H9 (cell line): Measurements from ENCODE around the gene FOXN4. TPM values are rescaled to one million over a fixed set of nuclear protein-coding genes. Genes with fewer than 3 reads are reported as not detected.

Experiments
- DNase-seq: peaks from one replicate; pipeline ENCODE4 v3.0.0-alpha.2; 2017
- H2AFZ ChIP-seq: one replicate; pipeline ENCODE4 v1.6.1; 2013; ENCODE audit warnings: mild to moderate bottlenecking, low read length, control low read depth, moderate library complexity
- H2AK5ac ChIP-seq: 2 replicates; pipeline ENCODE4 v1.6.1; 2013; ENCODE audit warnings: low read length, control low read depth, mixed read lengths; ENCODE audit not compliant: insufficient read length
- H2BK120ac ChIP-seq: one replicate; pipeline ENCODE4 v1.6.1; 2013; ENCODE audit warnings: low read depth, mild to moderate bottlenecking, low read length, control low read depth, inconsistent platforms; ENCODE audit not compliant: poor library complexity, severe bottlenecking
- H2BK12ac ChIP-seq: 2 replicates; pipeline ENCODE4 v1.6.1; 2013; ENCODE audit warnings: low read length, control low read depth, mixed read lengths, low read depth; ENCODE audit not compliant: insufficient read length
- H2BK15ac ChIP-seq: 2 replicates; pipeline ENCODE4 v1.6.1; 2013; ENCODE audit warnings: low read depth, low read length, control low read depth
- H2BK20ac ChIP-seq: one replicate; pipeline ENCODE4 v1.6.1; 2013; ENCODE audit warnings: low read depth, mild to moderate bottlenecking, low read length, control low read depth, inconsistent platforms; ENCODE audit not compliant: poor library complexity, severe bottlenecking
- H2BK5ac ChIP-seq: 2 replicates; pipeline ENCODE4 v1.6.1; 2013; ENCODE audit warnings: low read length, control low read depth, mixed read lengths; ENCODE audit not compliant: insufficient read length
- H3K14ac ChIP-seq: 2 replicates; pipeline ENCODE4 v1.6.1; 2013; ENCODE audit warnings: low read length, control low read depth; ENCODE audit not compliant: insufficient read depth
- H3K18ac ChIP-seq: 2 replicates; pipeline ENCODE4 v1.6.1; 2013; ENCODE audit warnings: low read depth, mild to moderate bottlenecking, mixed read lengths, low read length, control low read depth; ENCODE audit not compliant: insufficient read length
- H3K23ac ChIP-seq: 2 replicates; pipeline ENCODE4 v1.6.1; 2013; ENCODE audit warnings: low read length, control low read depth, mixed read lengths, low read depth; ENCODE audit not compliant: insufficient read length
- H3K23me2 ChIP-seq: 2 replicates; pipeline ENCODE4 v1.6.1; 2013; ENCODE audit warnings: low read depth, mild to moderate bottlenecking, mixed read lengths, low read length, control low read depth; ENCODE audit not compliant: insufficient read length, poor library complexity, severe bottlenecking
- H3K27ac ChIP-seq: 2 replicates; pipeline ENCODE4 v1.5.1; 2013; ENCODE audit warnings: low read length, control low read depth, mixed read lengths, low read depth; ENCODE audit not compliant: insufficient read length
- H3K27me3 ChIP-seq: 2 replicates; pipeline ENCODE4 v1.6.1; 2013; ENCODE audit warnings: low read length, control low read depth, inconsistent platforms; ENCODE audit not compliant: insufficient read depth
- H3K4ac ChIP-seq: 2 replicates; pipeline ENCODE4 v1.6.1; 2013; ENCODE audit warnings: low read depth, mild to moderate bottlenecking, control low read depth, inconsistent platforms, low read length, moderate library complexity
- H3K4me1 ChIP-seq: 2 replicates; pipeline ENCODE4 v1.6.1; 2013; ENCODE audit warnings: low read length, control low read depth, inconsistent platforms; ENCODE audit not compliant: insufficient read depth
- H3K4me2 ChIP-seq: 2 replicates; pipeline ENCODE4 v1.6.1; 2013; ENCODE audit warnings: low read length, control low read depth, mixed read lengths; ENCODE audit not compliant: insufficient read length, insufficient read depth
- H3K56ac ChIP-seq: 2 replicates; pipeline ENCODE4 v1.6.1; 2013; ENCODE audit warnings: low read depth, mild to moderate bottlenecking, mixed read lengths, low read length, control low read depth; ENCODE audit not compliant: insufficient read length
- H3K79me1 ChIP-seq: 2 replicates; pipeline ENCODE4 v1.6.1; 2013; ENCODE audit warnings: low read depth, mild to moderate bottlenecking, moderate library complexity, low read length, control low read depth, inconsistent platforms; ENCODE audit not compliant: insufficient read depth, poor library complexity, severe bottlenecking
- H3K79me2 ChIP-seq: 2 replicates; pipeline ENCODE4 v1.6.1; 2013; ENCODE audit warnings: low read length, control low read depth, inconsistent platforms; ENCODE audit not compliant: insufficient read depth
- H3K9ac ChIP-seq: 2 replicates; pipeline ENCODE4 v1.6.1; 2013; ENCODE audit warnings: low read length, control low read depth, mixed read lengths; ENCODE audit not compliant: insufficient read length; ENCODE audit errors: extremely low read depth
- H3K9me3 ChIP-seq: one replicate; pipeline ENCODE4 v1.6.1; 2013; ENCODE audit warnings: low read depth, low read length, inconsistent platforms; ENCODE audit not compliant: control insufficient read depth
- H3T11ph ChIP-seq: one replicate; pipeline ENCODE4 v1.6.1; 2013; ENCODE audit warnings: mild to moderate bottlenecking, low read length, control low read depth, inconsistent platforms
- H4K20me1 ChIP-seq: one replicate; pipeline ENCODE4 v1.6.1; 2013; ENCODE audit not compliant: control insufficient read depth, insufficient read length, insufficient read depth
- H4K5ac ChIP-seq: 2 replicates; pipeline ENCODE4 v1.6.1; 2013; ENCODE audit warnings: low read depth, mild to moderate bottlenecking, mixed read lengths, low read length, control low read depth; ENCODE audit not compliant: insufficient read length
- H4K8ac ChIP-seq: replicated peaks from 2 replicates; pipeline ENCODE4 v1.6.1; 2013; ENCODE audit warnings: low read length, control low read depth, mixed read lengths, low read depth; ENCODE audit not compliant: insufficient read length
- H4K91ac ChIP-seq: 2 replicates; pipeline ENCODE4 v1.6.1; 2013; ENCODE audit warnings: low read depth, mild to moderate bottlenecking, moderate library complexity, mixed read lengths, low read length, control low read depth; ENCODE audit not compliant: insufficient read length
- H3K27ac Mint-ChIP-seq, 3 experiments: 2 replicates in 2 of 3; 3 replicates in 1 of 3; pipeline ENCODE4 v1.8.0; 2020 to 2021; ENCODE audit warnings: mixed read lengths in 3 of 3, mild to moderate bottlenecking in 1 of 3, moderate library complexity in 1 of 3
- H3K27me3 Mint-ChIP-seq: 2 replicates; pipeline ENCODE4 v1.8.0; 2021; ENCODE audit warnings: low read depth, mild to moderate bottlenecking, moderate library complexity, mixed read lengths
- H3K36me3 Mint-ChIP-seq, 3 experiments: 2 replicates in 2 of 3; 3 replicates in 1 of 3; pipeline ENCODE4 v1.8.0; 2020 to 2021; ENCODE audit warnings: low read depth in 3 of 3, mixed read lengths in 3 of 3; ENCODE audit not compliant: insufficient read depth in 1 of 3
- H3K4me1 Mint-ChIP-seq, 2 experiments: 2 replicates each; pipeline ENCODE4 v1.8.0; 2020; ENCODE audit warnings: mixed read lengths in 2 of 2
- H3K4me3 Mint-ChIP-seq, 2 experiments: 2 replicates in 1 of 2; 3 replicates in 1 of 2; pipeline ENCODE4 v1.8.0; 2020 to 2021; ENCODE audit warnings: mild to moderate bottlenecking in 2 of 2, mixed read lengths in 2 of 2, moderate library complexity in 1 of 2
- H3K9me3 Mint-ChIP-seq, 2 experiments: 2 replicates in 1 of 2; 3 replicates in 1 of 2; pipeline ENCODE4 v1.8.0; 2020; ENCODE audit warnings: mild to moderate bottlenecking in 2 of 2, mixed read lengths in 2 of 2, moderate library complexity in 1 of 2
- WGBS: extraction: QIAGEN DNeasy Blood & Tissue Kit; methylation state at CpG from one replicate; pipeline ENCODE4 v1.1.7; 2013; ENCODE audit warnings: missing lambda C conversion rate, low lambda C conversion rate, mixed read lengths; ENCODE audit not compliant: insufficient read length; ENCODE audit errors: extremely low coverage; 5-methylcytosine and 5-hydroxymethylcytosine counted together
- total RNA-seq: library from RNA; stranded (reverse); gene quantifications from 2 replicates; pipeline ENCODE4 v1.2.1, GENCODE V29; 2021
- TF ChIP-seq, protein P1 (sequence below): fragments of 200-600 bp; sonication (generic); conservative IDR thresholded peaks from 3 replicates; pipeline ENCODE4 v1.8.0; 2021; ENCODE audit warnings: antibody characterized with exemption, mild to moderate bottlenecking

Gene FOXN4
- total RNA-seq, 1 experiment from 2014 or later: 0.39 TPM

DNA sequence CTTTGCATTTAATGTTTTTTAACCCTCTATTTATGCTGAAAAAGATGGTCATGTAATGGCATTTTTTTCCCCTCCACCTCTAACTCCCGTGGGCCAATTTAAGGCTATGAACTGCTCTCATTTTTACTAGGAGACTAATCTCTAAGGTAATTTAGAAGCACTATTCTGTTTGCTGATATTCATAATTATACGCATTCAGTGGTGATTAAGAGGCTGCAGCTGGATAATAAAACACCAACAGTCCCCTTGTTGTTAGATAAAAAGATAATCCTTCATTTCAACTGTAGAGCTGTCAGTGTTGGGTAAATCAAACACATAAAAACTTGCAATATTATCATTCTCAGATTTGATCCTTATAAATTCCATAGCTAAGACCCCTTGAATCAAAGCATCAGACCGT, 47.5 kb upstream of the FOXN4 start:
- TF ChIP-seq, protein P1, sequence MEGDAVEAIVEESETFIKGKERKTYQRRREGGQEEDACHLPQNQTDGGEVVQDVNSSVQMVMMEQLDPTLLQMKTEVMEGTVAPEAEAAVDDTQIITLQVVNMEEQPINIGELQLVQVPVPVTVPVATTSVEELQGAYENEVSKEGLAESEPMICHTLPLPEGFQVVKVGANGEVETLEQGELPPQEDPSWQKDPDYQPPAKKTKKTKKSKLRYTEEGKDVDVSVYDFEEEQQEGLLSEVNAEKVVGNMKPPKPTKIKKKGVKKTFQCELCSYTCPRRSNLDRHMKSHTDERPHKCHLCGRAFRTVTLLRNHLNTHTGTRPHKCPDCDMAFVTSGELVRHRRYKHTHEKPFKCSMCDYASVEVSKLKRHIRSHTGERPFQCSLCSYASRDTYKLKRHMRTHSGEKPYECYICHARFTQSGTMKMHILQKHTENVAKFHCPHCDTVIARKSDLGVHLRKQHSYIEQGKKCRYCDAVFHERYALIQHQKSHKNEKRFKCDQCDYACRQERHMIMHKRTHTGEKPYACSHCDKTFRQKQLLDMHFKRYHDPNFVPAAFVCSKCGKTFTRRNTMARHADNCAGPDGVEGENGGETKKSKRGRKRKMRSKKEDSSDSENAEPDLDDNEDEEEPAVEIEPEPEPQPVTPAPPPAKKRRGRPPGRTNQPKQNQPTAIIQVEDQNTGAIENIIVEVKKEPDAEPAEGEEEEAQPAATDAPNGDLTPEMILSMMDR: no peak
- H3K27ac Mint-ChIP-seq: no peak overlapping the region

More for the DNA sequence above, 47.5 kb upstream of the FOXN4 start:
- no peaks in the 10 kb centered on the region for H3K27me3 ChIP-seq
- no peak overlapping the region for H3K23ac ChIP-seq
- no peak overlapping the region for H3K56ac ChIP-seq
- no peak overlapping the region for H4K8ac ChIP-seq
- H3K14ac ChIP-seq: no peak overlapping the region
- no peaks in the 10 kb centered on the region for H3K9me3 ChIP-seq
- H3K79me2 ChIP-seq: no peaks in the 10 kb centered on the region
- H4K5ac ChIP-seq: no peak overlapping the region
- H4K91ac ChIP-seq: no peak overlapping the region
- no peaks in the 10 kb centered on the region for H3K23me2 ChIP-seq
- H3K18ac ChIP-seq: no peak overlapping the region
- no peak overlapping the region for H3K27ac ChIP-seq
- Mint-ChIP-seq H3K9me3 (no peaks in the 10 kb centered on the region), H3K4me3 (no peak overlapping the region), H3K4me1 (peaks cover 0 to 4% of the 10 kb centered on the region in 2 experiments; a peak in 1 of 4 replicates), H3K27me3 (peaks cover 1% of the 10 kb centered on the region), H3K36me3 (no peaks in the 10 kb centered on the region)
- H4K20me1 ChIP-seq: no peaks in the 10 kb centered on the region
- no peak overlapping the region for H3K4me2 ChIP-seq
- no peak overlapping the region for H2BK15ac ChIP-seq
- H3K9ac ChIP-seq: no peak overlapping the region
- no peak overlapping the region for H2BK5ac ChIP-seq
- H3K4me1 ChIP-seq: no peaks in the 10 kb centered on the region
- no peak overlapping the region for H2AK5ac ChIP-seq
- no peak overlapping the region for H2BK12ac ChIP-seq
- no peak overlapping the region for H3T11ph ChIP-seq
- DNase-seq: no peak
- no peak overlapping the region for H2BK20ac ChIP-seq
- no peaks in the 10 kb centered on the region for H3K79me1 ChIP-seq
- no CpG with 5 or more reads among the region's 3 CpGs for WGBS
- H3K4ac ChIP-seq: no peak overlapping the region
- H2BK120ac ChIP-seq: no peak overlapping the region
- H2AFZ ChIP-seq: no peak overlapping the region
